Astrocyte of the cerebellum (primary cell): ENCODE results near the gene NFILZ.
"Not testable (repeated sequence)": the region's sequence is repeated elsewhere in the genome, so short reads cannot be mapped to it uniquely, and the experiment has no call there.

Experiments
- DNase-seq: peaks from one replicate; pipeline ENCODE4 v3.0.0-alpha.2; 2011; ENCODE audit warnings: low read depth
- H3K4me3 ChIP-seq: 2 replicates; pipeline ENCODE4 v1.5.1; 2011; ENCODE audit warnings: mild to moderate bottlenecking, low read depth, low read length, moderate library complexity
- CTCF ChIP-seq: IDR thresholded peaks from 2 replicates; pipeline ENCODE4 v1.5.1; 2012; ENCODE audit warnings: low read length, low read depth, moderate library complexity, mild to moderate bottlenecking; ENCODE audit errors: missing control alignments
- in situ Hi-C: cut with HindIII; loops from 2 replicates; pipeline ENCODE4 v1.10.0; 2017; ENCODE audit warnings: low sequenced_read_pairs

Gene NFILZ

GRCh38 chr19:8615813-8616596, 14.4 kb upstream of the NFILZ start:
- no peak overlapping the region for H3K4me3 ChIP-seq
- peak; percentile 98 for TF ChIP-seq CTCF
- no peak for DNase-seq
- in situ Hi-C loops, result no loop called here

GRCh38 chr19:8616861-8617260, 13.6 kb upstream of the NFILZ start:
- in situ Hi-C loops, result no loop called here
- no peak for TF ChIP-seq CTCF
- DNase-seq, result no peak
- no peak overlapping the region for H3K4me3 ChIP-seq

- H3K4me3 ChIP-seq, in situ Hi-C loops, DNase-seq: not testable (repeated sequence)
These were observed 13.1 kb upstream of the NFILZ start for GRCh38 chr19:8617325-8617724.

- DNase-seq, result no peak
- TF ChIP-seq CTCF, result no peak
- in situ Hi-C loops, result no loop called here
- H3K4me3 ChIP-seq, result no peak overlapping the region
These were observed 12.4 kb upstream of the NFILZ start for GRCh38 chr19:8617984-8618383.

GRCh38 chr19:8618751-8619150, 11.7 kb upstream of the NFILZ start:
- no peak for DNase-seq
- H3K4me3 ChIP-seq, result no peak overlapping the region
- TF ChIP-seq CTCF, result no peak
- in situ Hi-C loops, result no loop called here

DNA sequence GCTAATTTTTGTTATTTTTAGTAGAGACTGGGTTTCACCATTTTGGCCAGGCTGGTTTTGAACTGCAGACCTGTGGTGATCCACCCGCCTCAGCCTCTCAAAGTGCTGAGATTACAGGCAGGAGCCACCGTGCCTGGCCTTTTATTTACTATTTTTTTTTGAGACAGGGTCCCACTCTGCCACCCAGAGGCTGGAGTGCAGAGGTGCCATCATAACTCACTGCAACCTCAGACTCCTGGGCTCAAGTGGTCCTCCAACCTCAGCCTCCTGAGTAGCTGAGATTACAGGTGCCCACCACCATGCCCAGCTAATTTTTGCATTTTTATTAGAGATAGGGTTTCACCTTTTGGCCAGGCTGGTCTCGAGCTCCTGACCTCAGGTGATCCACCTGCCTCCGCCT, 7.5 kb upstream of the NFILZ start:
- H3K4me3 ChIP-seq, DNase-seq, in situ Hi-C loops: not testable (repeated sequence)
- TF ChIP-seq CTCF, result peak; percentile 28

GRCh38 chr19:8626842-8627241, 3.6 kb upstream of the NFILZ start:
- in situ Hi-C loops, result no loop called here
- DNase-seq, result no peak
- TF ChIP-seq CTCF, result no peak
- no peak overlapping the region for H3K4me3 ChIP-seq
